Astrocyte (in vitro differentiated cells and primary cell): Measurements from ENCODE around the gene NR4A3. TPM values are rescaled to one million over a fixed set of nuclear protein-coding genes. Genes with fewer than 3 reads are reported as not detected.

Experiments used
- DNase-seq: peaks from one replicate; pipeline ENCODE4 v3.0.0-alpha.2; 2010; ENCODE audit warnings: low read depth
- FAIRE-seq: peaks from 2 replicates; lab custom pipeline; 2011; peaks lifted over from hg19 to GRCh38; lab: Jason Lieb, UNC
- H2AFZ ChIP-seq: 2 replicates; pipeline ENCODE4 v1.6.0; 2012; ENCODE audit warnings: low read depth, low read length, inconsistent platforms
- H3K27ac ChIP-seq: 2 replicates; pipeline ENCODE4 v1.5.1; 2011; ENCODE audit warnings: low read depth, low read length, inconsistent platforms
- H3K27me3 ChIP-seq: 2 replicates; pipeline ENCODE4 v1.6.0; 2011; ENCODE audit warnings: low read length, inconsistent platforms; ENCODE audit not compliant: insufficient read depth
- H3K36me3 ChIP-seq: 2 replicates; pipeline ENCODE4 v1.5.1; 2011; ENCODE audit warnings: low read length, inconsistent platforms; ENCODE audit not compliant: insufficient read depth
- H3K4me1 ChIP-seq: 2 replicates; pipeline ENCODE4 v1.5.1; 2011; ENCODE audit warnings: low read length, inconsistent platforms; ENCODE audit not compliant: insufficient read depth
- H3K4me2 ChIP-seq: 2 replicates; pipeline ENCODE4 v1.6.0; 2012; ENCODE audit warnings: low read length, inconsistent platforms
- H3K4me3 ChIP-seq: 2 replicates; pipeline ENCODE4 v1.5.1; 2011; ENCODE audit warnings: low read depth, mild to moderate bottlenecking, low read length, inconsistent platforms; ENCODE audit not compliant: insufficient read depth
- H3K79me2 ChIP-seq: 2 replicates; pipeline ENCODE4 v1.6.0; 2012; ENCODE audit warnings: mild to moderate bottlenecking, low read length, inconsistent platforms; ENCODE audit not compliant: insufficient read depth
- H3K9ac ChIP-seq: 2 replicates; pipeline ENCODE4 v1.6.0; 2012; ENCODE audit warnings: mild to moderate bottlenecking, low read length, inconsistent platforms
- H3K9me3 ChIP-seq: 2 replicates; pipeline ENCODE4 v1.5.1; 2012; ENCODE audit warnings: low read depth, mild to moderate bottlenecking, low read length, inconsistent platforms; ENCODE audit not compliant: insufficient read depth
- H4K20me1 ChIP-seq: 2 replicates; pipeline ENCODE4 v1.6.0; 2012; ENCODE audit warnings: low read length, inconsistent platforms; ENCODE audit not compliant: insufficient read depth
- H3K27ac Mint-ChIP-seq: one replicate; pipeline ENCODE4 v1.8.0; 2021; ENCODE audit warnings: mild to moderate bottlenecking, mixed read lengths; ENCODE audit not compliant: unreplicated experiment
- H3K27me3 Mint-ChIP-seq: one replicate; pipeline ENCODE4 v1.8.0; 2021; ENCODE audit warnings: low read depth, mixed read lengths; ENCODE audit not compliant: unreplicated experiment
- H3K36me3 Mint-ChIP-seq: one replicate; pipeline ENCODE4 v1.8.0; 2021; ENCODE audit warnings: low read depth, mixed read lengths; ENCODE audit not compliant: unreplicated experiment
- H3K4me1 Mint-ChIP-seq: one replicate; pipeline ENCODE4 v1.8.0; 2021; ENCODE audit warnings: low read depth, mixed read lengths; ENCODE audit not compliant: unreplicated experiment
- H3K4me3 Mint-ChIP-seq: one replicate; pipeline ENCODE4 v1.8.0; 2021; ENCODE audit warnings: mild to moderate bottlenecking, moderate library complexity, mixed read lengths; ENCODE audit not compliant: unreplicated experiment
- H3K9me3 Mint-ChIP-seq: one replicate; pipeline ENCODE4 v1.8.0; 2021; ENCODE audit warnings: mild to moderate bottlenecking, mixed read lengths; ENCODE audit not compliant: unreplicated experiment
- EZH2 ChIP-seq: IDR thresholded peaks from 2 replicates; pipeline ENCODE4 v1.6.1; 2012; ENCODE audit warnings: mild to moderate bottlenecking, low read length, inconsistent platforms; ENCODE audit not compliant: insufficient read depth
- total RNA-seq: library from RNA; stranded (reverse); gene quantifications from 2 replicates; pipeline ENCODE4 v1.2.1, GENCODE V29; 2021
- TF ChIP-seq, protein P1 (sequence below): IDR thresholded peaks from 2 replicates; pipeline ENCODE4 v1.5.1; 2011; ENCODE audit warnings: low read depth, mild to moderate bottlenecking, inconsistent platforms, low read length, moderate library complexity; ENCODE audit not compliant: insufficient read depth

The NR4A3 gene
- total RNA-seq, 1 donor from 2014 or later = 3.6 TPM

DNA sequence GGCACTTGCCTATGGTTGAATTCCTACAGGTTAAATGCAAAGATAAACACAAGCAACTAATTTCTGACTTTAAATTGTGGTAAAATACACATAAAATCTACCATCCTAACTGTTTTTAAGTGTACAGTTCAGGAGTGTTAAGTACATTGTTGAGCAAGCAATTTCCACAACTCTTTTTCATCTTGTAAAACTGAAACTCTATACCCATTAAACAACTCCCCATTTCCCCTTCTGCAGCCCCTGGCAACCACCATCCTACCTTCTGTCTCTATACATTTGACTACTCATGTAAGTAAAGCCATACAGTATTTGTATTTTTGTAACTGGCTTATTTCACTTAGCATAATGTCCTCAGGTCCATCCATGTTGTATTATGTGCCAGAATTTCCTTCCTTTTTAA is 46.3 kb downstream of the NR4A3 start:
- Histone ChIP-seq H3K4me3 (no peak overlapping the region), H3K4me2 (no peak overlapping the region), H3K27ac (no peak overlapping the region), H3K27me3 (no peaks in the 10 kb centered on the region), H3K36me3 (no peaks in the 10 kb centered on the region), H3K9me3 (no peaks in the 10 kb centered on the region), H3K79me2 (no peaks in the 10 kb centered on the region), H3K9ac (no peak overlapping the region), H4K20me1 (no peaks in the 10 kb centered on the region), H2AFZ (no peak overlapping the region), H3K4me1 (peaks cover 2% of the 10 kb centered on the region)
- no peak overlapping the region for H3K27ac Mint-ChIP-seq
- no peaks in the 10 kb centered on the region for H3K36me3 Mint-ChIP-seq
- peaks cover 35% of the 10 kb centered on the region for H3K4me1 Mint-ChIP-seq
- H3K27me3 Mint-ChIP-seq = no peaks in the 10 kb centered on the region
- H3K9me3 Mint-ChIP-seq = no peaks in the 10 kb centered on the region
- TF ChIP-seq, protein P1, sequence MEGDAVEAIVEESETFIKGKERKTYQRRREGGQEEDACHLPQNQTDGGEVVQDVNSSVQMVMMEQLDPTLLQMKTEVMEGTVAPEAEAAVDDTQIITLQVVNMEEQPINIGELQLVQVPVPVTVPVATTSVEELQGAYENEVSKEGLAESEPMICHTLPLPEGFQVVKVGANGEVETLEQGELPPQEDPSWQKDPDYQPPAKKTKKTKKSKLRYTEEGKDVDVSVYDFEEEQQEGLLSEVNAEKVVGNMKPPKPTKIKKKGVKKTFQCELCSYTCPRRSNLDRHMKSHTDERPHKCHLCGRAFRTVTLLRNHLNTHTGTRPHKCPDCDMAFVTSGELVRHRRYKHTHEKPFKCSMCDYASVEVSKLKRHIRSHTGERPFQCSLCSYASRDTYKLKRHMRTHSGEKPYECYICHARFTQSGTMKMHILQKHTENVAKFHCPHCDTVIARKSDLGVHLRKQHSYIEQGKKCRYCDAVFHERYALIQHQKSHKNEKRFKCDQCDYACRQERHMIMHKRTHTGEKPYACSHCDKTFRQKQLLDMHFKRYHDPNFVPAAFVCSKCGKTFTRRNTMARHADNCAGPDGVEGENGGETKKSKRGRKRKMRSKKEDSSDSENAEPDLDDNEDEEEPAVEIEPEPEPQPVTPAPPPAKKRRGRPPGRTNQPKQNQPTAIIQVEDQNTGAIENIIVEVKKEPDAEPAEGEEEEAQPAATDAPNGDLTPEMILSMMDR = no peak
- TF ChIP-seq EZH2 = no peak
- FAIRE-seq (no peak), DNase-seq (no peak)
- H3K4me3 Mint-ChIP-seq = no peak overlapping the region

- Mint-ChIP-seq H3K4me3 (no peak overlapping the region), H3K36me3 (no peaks in the 10 kb centered on the region), H3K27ac (no peak overlapping the region), H3K27me3 (no peaks in the 10 kb centered on the region), H3K9me3 (no peaks in the 10 kb centered on the region), H3K4me1 (peaks cover 41% of the 10 kb centered on the region)
- Histone ChIP-seq H3K9ac (no peak overlapping the region), H3K4me1 (peaks cover 10% of the 10 kb centered on the region), H3K9me3 (no peaks in the 10 kb centered on the region), H3K4me2 (no peak overlapping the region), H3K27me3 (no peaks in the 10 kb centered on the region), H2AFZ (no peak overlapping the region), H3K79me2 (no peaks in the 10 kb centered on the region), H3K27ac (no peak overlapping the region), H3K36me3 (no peaks in the 10 kb centered on the region), H3K4me3 (no peak overlapping the region), H4K20me1 (peaks cover 2% of the 10 kb centered on the region)
- DNase-seq = no peak
- no peak for TF ChIP-seq EZH2
- TF ChIP-seq, protein P1 = no peak
- FAIRE-seq = peak; percentile 55
These were observed 47.2 kb downstream of the NR4A3 start for GRCh38 chr9:99868845-99869244.

- no peaks in the 10 kb centered on the region for H3K36me3 ChIP-seq
- H3K9me3 ChIP-seq = no peaks in the 10 kb centered on the region
- peaks cover 14% of the 10 kb centered on the region for H3K4me1 ChIP-seq
- Mint-ChIP-seq H3K27ac (peak overlapping the region; percentile 67), H3K36me3 (no peaks in the 10 kb centered on the region), H3K4me1 (peaks cover 51% of the 10 kb centered on the region), H3K27me3 (no peaks in the 10 kb centered on the region), H3K4me3 (no peak overlapping the region), H3K9me3 (no peaks in the 10 kb centered on the region)
- no peaks in the 10 kb centered on the region for H3K79me2 ChIP-seq
- DNase-seq (peak; percentile 32), FAIRE-seq (peak; percentile 26)
- H3K27ac ChIP-seq = no peak overlapping the region
- peaks cover 6% of the 10 kb centered on the region for H4K20me1 ChIP-seq
- no peak overlapping the region for H3K9ac ChIP-seq
- no peak overlapping the region for H3K4me3 ChIP-seq
- peak overlapping the region; percentile 15 for H3K4me2 ChIP-seq
- H2AFZ ChIP-seq = no peak overlapping the region
- TF ChIP-seq, protein P1 = no peak
- TF ChIP-seq EZH2 = no peak
- H3K27me3 ChIP-seq = peaks cover 3% of the 10 kb centered on the region
These were observed 48.4 kb downstream of the NR4A3 start for GRCh38 chr9:99870126-99870525.
